ENCODE measurements around the gene PADI2.

The PADI2 gene

GRCh38 chr1:17130138-17130635, 10.9 kb upstream of the PADI2 start:
- H3K4me3 Mint-ChIP-seq: no peak overlapping the region
- ATAC-seq (replicated peaks): no peak
- H3K4me1 Mint-ChIP-seq: peaks cover 14% of the 10 kb centered on the region in 2 donors
- no peaks in the 10 kb centered on the region for H3K9me3 Mint-ChIP-seq
- H3K27ac Mint-ChIP-seq: no peak overlapping the region
- H3K27me3 Mint-ChIP-seq: peaks cover 10 to 25% of the 10 kb centered on the region in 2 donors
- no peak for DNase-seq
- no peaks in the 10 kb centered on the region for H3K36me3 Mint-ChIP-seq

GRCh38 chr1:17128361-17128760, 9.1 kb upstream of the PADI2 start:
- Mint-ChIP-seq H3K4me3 (peak overlapping the region in 1 of 2 donors; percentile 17), H3K36me3 (no peaks in the 10 kb centered on the region), H3K9me3 (no peaks in the 10 kb centered on the region), H3K27me3 (peaks cover 6 to 21% of the 10 kb centered on the region in 2 donors), H3K27ac (peak overlapping the region; percentile 63), H3K4me1 (peaks cover 11 to 14% of the 10 kb centered on the region in 2 donors)
- ATAC-seq (replicated peaks) (peak; percentile 85 to 86), DNase-seq (no peak)

- DNase-seq: peak; percentile 73
- peaks cover 16 to 31% of the 10 kb centered on the region in 2 donors for H3K4me1 Mint-ChIP-seq
- peak overlapping the region in 1 of 2 donors; percentile 22 for H3K4me3 Mint-ChIP-seq
- H3K27me3 Mint-ChIP-seq: peaks cover 3 to 23% of the 10 kb centered on the region in 2 donors
- H3K9me3 Mint-ChIP-seq: no peaks in the 10 kb centered on the region
- H3K36me3 Mint-ChIP-seq: no peaks in the 10 kb centered on the region
- H3K27ac Mint-ChIP-seq: peak overlapping the region; percentile 82
- peak; percentile 85 to 86 for ATAC-seq (replicated peaks)
These were observed 6.5 kb upstream of the PADI2 start for GRCh38 chr1:17125756-17126237.

GRCh38 chr1:17123196-17124045, 4.2 kb upstream of the PADI2 start:
- DNase-seq (no peak), ATAC-seq (replicated peaks) (no peak)
- Mint-ChIP-seq H3K27me3 (peaks cover 16 to 40% of the 10 kb centered on the region in 2 donors), H3K36me3 (no peaks in the 10 kb centered on the region), H3K9me3 (no peaks in the 10 kb centered on the region), H3K4me1 (peaks cover 27 to 48% of the 10 kb centered on the region in 2 donors), H3K4me3 (no peak overlapping the region), H3K27ac (no peak overlapping the region)

GRCh38 chr1:17122521-17123164, 3.4 kb upstream of the PADI2 start:
- H3K27ac Mint-ChIP-seq: no peak overlapping the region
- DNase-seq (no peak), ATAC-seq (replicated peaks) (no peak)
- H3K36me3 Mint-ChIP-seq: no peaks in the 10 kb centered on the region
- H3K4me1 Mint-ChIP-seq: peaks cover 26 to 53% of the 10 kb centered on the region in 2 donors
- H3K27me3 Mint-ChIP-seq: peaks cover 24 to 48% of the 10 kb centered on the region in 2 donors
- H3K9me3 Mint-ChIP-seq: no peaks in the 10 kb centered on the region
- H3K4me3 Mint-ChIP-seq: no peak overlapping the region

GRCh38 chr1:17121881-17122280, 2.6 kb upstream of the PADI2 start:
- Mint-ChIP-seq H3K9me3 (no peaks in the 10 kb centered on the region), H3K27me3 (peaks cover 24 to 52% of the 10 kb centered on the region in 2 donors), H3K4me3 (no peak overlapping the region), H3K36me3 (no peaks in the 10 kb centered on the region), H3K4me1 (peaks cover 24 to 53% of the 10 kb centered on the region in 2 donors), H3K27ac (peak overlapping the region; percentile 42)
- DNase-seq (no peak), ATAC-seq (replicated peaks) (no peak)

GRCh38 chr1:17120962-17121837, 1.9 kb upstream of the PADI2 start:
- H3K36me3 Mint-ChIP-seq: no peaks in the 10 kb centered on the region
- H3K27me3 Mint-ChIP-seq: peaks cover 27 to 55% of the 10 kb centered on the region in 2 donors
- H3K27ac Mint-ChIP-seq: peak overlapping the region; percentile 42
- H3K4me1 Mint-ChIP-seq: peaks cover 23 to 53% of the 10 kb centered on the region in 2 donors
- ATAC-seq (replicated peaks): no peak
- no peaks in the 10 kb centered on the region for H3K9me3 Mint-ChIP-seq
- DNase-seq: no peak
- no peak overlapping the region for H3K4me3 Mint-ChIP-seq

GRCh38 chr1:17120481-17120877, 1.2 kb upstream of the PADI2 start:
- peak overlapping the region in 1 of 2 donors; percentile 82 for H3K4me3 Mint-ChIP-seq
- H3K27me3 Mint-ChIP-seq: peaks cover 31 to 54% of the 10 kb centered on the region in 2 donors
- H3K4me1 Mint-ChIP-seq: peaks cover 20 to 46% of the 10 kb centered on the region in 2 donors
- no peaks in the 10 kb centered on the region for H3K36me3 Mint-ChIP-seq
- peak overlapping the region; percentile 80 for H3K27ac Mint-ChIP-seq
- DNase-seq (no peak), ATAC-seq (replicated peaks) (peak; percentile 2 to 9)
- H3K9me3 Mint-ChIP-seq: no peaks in the 10 kb centered on the region

GRCh38 chr1:17119773-17120480, 676 bp upstream of the PADI2 start:
- peak overlapping the region; percentile 80 for H3K27ac Mint-ChIP-seq
- peak; percentile 73 for DNase-seq

GRCh38 chr1:17118706-17119075, 560 bp downstream of the PADI2 start:
- no peak overlapping the region for H3K27ac Mint-ChIP-seq
- no peak for ATAC-seq (replicated peaks)
- H3K9me3 Mint-ChIP-seq: no peaks in the 10 kb centered on the region
- peaks cover 20 to 46% of the 10 kb centered on the region in 2 donors for H3K4me1 Mint-ChIP-seq
- DNase-seq: no peak
- H3K4me3 Mint-ChIP-seq: peak overlapping the region; percentile 77 to 82
- peaks cover 36 to 48% of the 10 kb centered on the region in 2 donors for H3K27me3 Mint-ChIP-seq
- no peaks in the 10 kb centered on the region for H3K36me3 Mint-ChIP-seq

More at GRCh38 chr1:17119773-17120480, 676 bp upstream of the PADI2 start:
- Mint-ChIP-seq H3K4me3 (peak overlapping the region; percentile 77 to 82), H3K27me3 (peaks cover 31 to 54% of the 10 kb centered on the region in 2 donors), H3K36me3 (no peaks in the 10 kb centered on the region), H3K4me1 (peaks cover 20 to 46% of the 10 kb centered on the region in 2 donors), H3K9me3 (no peaks in the 10 kb centered on the region)
- ATAC-seq (replicated peaks): peak; percentile 84 to 86

GRCh38 chr1:17118268-17118667, 983 bp downstream of the PADI2 start:
- peaks cover 32 to 44% of the 10 kb centered on the region in 2 donors for H3K27me3 Mint-ChIP-seq

GRCh38 chr1:17117451-17118265, 1.6 kb downstream of the PADI2 start:
- no peak for ATAC-seq (replicated peaks)
- no peaks in the 10 kb centered on the region for H3K36me3 Mint-ChIP-seq
- peaks cover 18 to 40% of the 10 kb centered on the region in 2 donors for H3K4me1 Mint-ChIP-seq
- no peaks in the 10 kb centered on the region for H3K9me3 Mint-ChIP-seq
- no peak for DNase-seq
- H3K4me3 Mint-ChIP-seq: peak overlapping the region; percentile 77 to 82
- H3K27ac Mint-ChIP-seq: no peak overlapping the region
- peaks cover 32 to 39% of the 10 kb centered on the region in 2 donors for H3K27me3 Mint-ChIP-seq

More at GRCh38 chr1:17118268-17118667, 983 bp downstream of the PADI2 start:
- no peak for ATAC-seq (replicated peaks)
- no peaks in the 10 kb centered on the region for H3K9me3 Mint-ChIP-seq
- H3K27ac Mint-ChIP-seq: no peak overlapping the region
- peak overlapping the region; percentile 77 to 82 for H3K4me3 Mint-ChIP-seq
- no peak for DNase-seq
- H3K4me1 Mint-ChIP-seq: peaks cover 18 to 46% of the 10 kb centered on the region in 2 donors
- no peaks in the 10 kb centered on the region for H3K36me3 Mint-ChIP-seq

Data from stimulated activated naive B cell treated with anti-CD40 and anti-IgM and Interleukin-4, amounts not matched to agents 10 μg/mL and 1 μg/mL and 100 μg/mL, for 72 hours (primary cell).